ENCODE data around the gene DPP8.
"Not testable (repeated sequence)": the region's sequence is repeated elsewhere in the genome, so short reads cannot be mapped to it uniquely, and the experiment has no call there.

DPP8 gene

GRCh38 chr15:65551183-65551582 is 33.7 kb upstream of the DPP8 start:
- no peak overlapping the region for H3K4me3 ChIP-seq
- peaks cover 9 to 94% (median 77%) of the 10 kb centered on the region in 11 experiments; a peak in 20 of 22 replicates for H4K20me1 ChIP-seq
- peaks cover 0 to 17% (median 9%) of the 10 kb centered on the region in 10 experiments; a peak in 9 of 20 replicates for H3K4me1 ChIP-seq
- H3K4me2 ChIP-seq: no peak overlapping the region
- no peaks in the 10 kb centered on the region for H3K27me3 ChIP-seq
- peaks cover 36 to 64% (median 48%) of the 10 kb centered on the region in 11 experiments for H3K36me3 ChIP-seq
- H3K9ac ChIP-seq: no peak overlapping the region
- no peak for TF ChIP-seq Cebpa-rat (IDR thresholded peaks at IDR 0.05)
- H3K9me3 ChIP-seq (replicated peaks in 1 of 11): peaks cover 0 to 4% (median 0%) of the 10 kb centered on the region in 11 experiments; a peak in 1 of 22 replicates
- no peak overlapping the region for H3K27ac ChIP-seq

- H3K4me2 ChIP-seq: peak overlapping the region in 2 of 11 experiments; percentile 11 to 21; a peak in 2 of 22 replicates
- peaks cover 31 to 59% (median 43%) of the 10 kb centered on the region in 11 experiments for H3K36me3 ChIP-seq
- no peak overlapping the region for H3K4me3 ChIP-seq
- H3K9ac ChIP-seq: no peak overlapping the region
- TF ChIP-seq Cebpa-rat (IDR thresholded peaks at IDR 0.05): no peak
- H3K27me3 ChIP-seq: no peaks in the 10 kb centered on the region
- H3K27ac ChIP-seq: no peak overlapping the region
- H3K4me1 ChIP-seq: peaks cover 0 to 17% (median 9%) of the 10 kb centered on the region in 10 experiments; a peak in 9 of 20 replicates
- H3K9me3 ChIP-seq (replicated peaks in 1 of 11): peaks cover 0 to 4% (median 0%) of the 10 kb centered on the region in 11 experiments; a peak in 1 of 22 replicates
- H4K20me1 ChIP-seq: peaks cover 9 to 94% (median 77%) of the 10 kb centered on the region in 11 experiments; a peak in 20 of 22 replicates
Observed at GRCh38 chr15:65550681-65551098, 33.2 kb upstream of the DPP8 start.

- not testable (repeated sequence) for H3K4me3 ChIP-seq; H3K4me2 ChIP-seq; H3K9ac ChIP-seq; H3K27me3 ChIP-seq; H3K9me3 ChIP-seq (replicated peaks in 1 of 11); H3K27ac ChIP-seq
- Histone ChIP-seq H4K20me1 (peaks cover 9 to 95% (median 86%) of the 10 kb centered on the region in 11 experiments; a peak in 20 of 22 replicates), H3K4me1 (peaks cover 0 to 17% (median 9%) of the 10 kb centered on the region in 10 experiments; a peak in 9 of 20 replicates), H3K36me3 (peaks cover 18 to 45% (median 30%) of the 10 kb centered on the region in 11 experiments)
Observed at GRCh38 chr15:65549288-65549687, 31.8 kb upstream of the DPP8 start.

- Histone ChIP-seq H3K27ac (no peak overlapping the region), H3K4me3 (no peak overlapping the region), H3K4me1 (peaks cover 0 to 17% (median 9%) of the 10 kb centered on the region in 10 experiments; a peak in 9 of 20 replicates), H3K9me3 (replicated peaks in 1 of 11) (peaks cover 0 to 4% (median 0%) of the 10 kb centered on the region in 11 experiments; a peak in 1 of 22 replicates), H3K36me3 (peaks cover 9 to 39% (median 19%) of the 10 kb centered on the region in 11 experiments; a peak in 19 of 22 replicates), H3K4me2 (no peak overlapping the region), H3K27me3 (no peaks in the 10 kb centered on the region), H3K9ac (no peak overlapping the region), H4K20me1 (peaks cover 9 to 96% (median 88%) of the 10 kb centered on the region in 11 experiments; a peak in 20 of 22 replicates)
- TF ChIP-seq Cebpa-rat (IDR thresholded peaks at IDR 0.05): no peak
Observed at GRCh38 chr15:65547841-65548240, 30.4 kb upstream of the DPP8 start.

GRCh38 chr15:65541231-65541820 is 23.8 kb upstream of the DPP8 start:
- peaks cover 0 to 100% (median 88%) of the 10 kb centered on the region in 11 experiments; a peak in 17 of 22 replicates for H4K20me1 ChIP-seq
- no peak overlapping the region for H3K9ac ChIP-seq
- no peaks in the 10 kb centered on the region for H3K27me3 ChIP-seq
- no peaks in the 10 kb centered on the region for H3K4me1 ChIP-seq
- H3K27ac ChIP-seq: no peak overlapping the region
- no peak overlapping the region for H3K4me3 ChIP-seq
- no peak overlapping the region for H3K4me2 ChIP-seq
- TF ChIP-seq Cebpa-rat (IDR thresholded peaks at IDR 0.05): no peak
- peaks cover 0 to 47% (median 28%) of the 10 kb centered on the region in 11 experiments; a peak in 19 of 22 replicates for H3K36me3 ChIP-seq
- H3K9me3 ChIP-seq (replicated peaks in 1 of 11): peaks cover 0 to 13% (median 0%) of the 10 kb centered on the region in 11 experiments; a peak in 4 of 22 replicates

GRCh38 chr15:65540314-65540713 is 22.8 kb upstream of the DPP8 start:
- no peak overlapping the region for H3K27ac ChIP-seq
- H3K4me3 ChIP-seq: no peak overlapping the region
- no peak overlapping the region for H3K9ac ChIP-seq
- H3K9me3 ChIP-seq (replicated peaks in 1 of 11): peaks cover 0 to 15% (median 0%) of the 10 kb centered on the region in 11 experiments; a peak in 4 of 22 replicates
- peaks cover 3 to 100% (median 88%) of the 10 kb centered on the region in 11 experiments; a peak in 18 of 22 replicates for H4K20me1 ChIP-seq
- no peaks in the 10 kb centered on the region for H3K4me1 ChIP-seq
- no peaks in the 10 kb centered on the region for H3K27me3 ChIP-seq
- TF ChIP-seq Cebpa-rat (IDR thresholded peaks at IDR 0.05): no peak
- H3K36me3 ChIP-seq: peaks cover 3 to 57% (median 37%) of the 10 kb centered on the region in 11 experiments; a peak in 20 of 22 replicates
- H3K4me2 ChIP-seq: no peak overlapping the region

GRCh38 chr15:65535192-65535591 is 17.7 kb upstream of the DPP8 start:
- H3K27ac ChIP-seq: no peak overlapping the region
- peaks cover 3 to 63% (median 46%) of the 10 kb centered on the region in 11 experiments; a peak in 20 of 22 replicates for H3K36me3 ChIP-seq
- peaks cover 0 to 15% (median 0%) of the 10 kb centered on the region in 11 experiments; a peak in 4 of 22 replicates for H3K9me3 ChIP-seq (replicated peaks in 1 of 11)
- no peak for TF ChIP-seq Cebpa-rat (IDR thresholded peaks at IDR 0.05)
- no peaks in the 10 kb centered on the region for H3K27me3 ChIP-seq
- H3K4me2 ChIP-seq: no peak overlapping the region
- H3K4me3 ChIP-seq: no peak overlapping the region
- peaks cover 13 to 90% (median 80%) of the 10 kb centered on the region in 11 experiments; a peak in 19 of 22 replicates for H4K20me1 ChIP-seq
- peaks cover 15 to 27% (median 23%) of the 10 kb centered on the region in 10 experiments for H3K4me1 ChIP-seq
- H3K9ac ChIP-seq: no peak overlapping the region

- TF ChIP-seq Cebpa-rat (IDR thresholded peaks at IDR 0.05): no peak
- Histone ChIP-seq H3K27me3 (no peaks in the 10 kb centered on the region), H3K9ac (peak overlapping the region in 1 of 11 experiments; percentile 3; a peak in 1 of 22 replicates), H3K4me2 (peak overlapping the region; percentile 8 to 96 (median 88); a peak in 16 of 22 replicates), H3K4me1 (peaks cover 21 to 33% (median 28%) of the 10 kb centered on the region in 10 experiments), H4K20me1 (peaks cover 10 to 70% (median 63%) of the 10 kb centered on the region in 11 experiments; a peak in 18 of 22 replicates), H3K36me3 (peaks cover 3 to 48% (median 38%) of the 10 kb centered on the region in 11 experiments; a peak in 20 of 22 replicates), H3K4me3 (no peak overlapping the region), H3K27ac (no peak overlapping the region), H3K9me3 (replicated peaks in 1 of 11) (peaks cover 0 to 15% (median 0%) of the 10 kb centered on the region in 11 experiments; a peak in 4 of 22 replicates)
Observed at GRCh38 chr15:65533057-65533756, 15.7 kb upstream of the DPP8 start.

Measured in BLaER1 treated with 17β-estradiol and CSF1 and Interleukin-3, amounts not matched to agents 10 nM and 100 nM (cell line).